OCI-LY1 (cell line): Measurements from ENCODE around the gene DEFB108B.
"Not testable (repeated sequence)": the region's sequence is repeated elsewhere in the genome, so short reads cannot be mapped to it uniquely, and the experiment has no call there.

Experiments used
- H2AFZ ChIP-seq: fragments of 200-600 bp; sonication (generic), shearing (Covaris generic); 2 replicates; pipeline ENCODE4 v1.6.0; 2014; ENCODE audit warnings: antibody characterized with exemption, mild to moderate bottlenecking, low read length
- H3F3A ChIP-seq: fragments of 200-600 bp; sonication (generic), shearing (Covaris generic); 2 replicates; pipeline ENCODE4 v1.6.0; 2014; ENCODE audit warnings: mild to moderate bottlenecking, antibody characterized with exemption, low read length, moderate library complexity; ENCODE audit not compliant: insufficient read depth
- H3K27ac ChIP-seq: fragments of 200-600 bp; sonication (generic); 2 replicates; pipeline ENCODE4 v1.5.1; 2014; ENCODE audit warnings: low read length, mixed run types, mild to moderate bottlenecking, low read depth; ENCODE audit not compliant: poor library complexity, severe bottlenecking
- H3K27me3 ChIP-seq: fragments of 200-600 bp; sonication (generic); 2 replicates; pipeline ENCODE4 v1.6.0; 2014; ENCODE audit warnings: antibody characterized with exemption, mild to moderate bottlenecking, low read length, moderate library complexity; ENCODE audit not compliant: insufficient read depth
- H3K36me3 ChIP-seq: fragments of 200-600 bp; sonication (generic); 2 replicates; pipeline ENCODE4 v1.6.1; 2014; ENCODE audit warnings: mild to moderate bottlenecking, antibody characterized with exemption, low read length, moderate library complexity, mixed read lengths; ENCODE audit not compliant: insufficient read depth
- H3K4me1 ChIP-seq: fragments of 200-600 bp; sonication (generic); 2 replicates; pipeline ENCODE4 v1.5.1; 2014; ENCODE audit warnings: mild to moderate bottlenecking, low read length, moderate library complexity; ENCODE audit not compliant: insufficient read depth, severe bottlenecking
- H3K4me2 ChIP-seq: fragments of 200-600 bp; sonication (generic), shearing (Covaris generic); 2 replicates; pipeline ENCODE4 v1.6.1; 2014; ENCODE audit warnings: low read length
- H3K4me3 ChIP-seq: fragments of 200-600 bp; sonication (generic); 2 replicates; pipeline ENCODE4 v1.5.1; 2014; ENCODE audit warnings: low read length, low read depth, mild to moderate bottlenecking, mixed read lengths; ENCODE audit not compliant: poor library complexity, severe bottlenecking
- H3K79me2 ChIP-seq: fragments of 200-600 bp; shearing (Covaris generic); 2 replicates; pipeline ENCODE4 v1.6.1; 2016; ENCODE audit warnings: mixed run types, low read length, mixed read lengths; ENCODE audit not compliant: insufficient read depth
- H3K9ac ChIP-seq: fragments of 200-600 bp; sonication (generic), shearing (Covaris generic); 2 replicates; pipeline ENCODE4 v1.6.1; 2014; ENCODE audit warnings: mild to moderate bottlenecking, low read length, mixed read lengths
- H3K9me2 ChIP-seq: fragments of 200-600 bp; sonication (generic), shearing (Covaris generic); 2 replicates; pipeline ENCODE4 v1.6.1; 2014; ENCODE audit warnings: low read depth, mild to moderate bottlenecking, low read length, mixed read lengths
- H3K9me3 ChIP-seq: fragments of 200-600 bp; shearing (Covaris generic); 2 replicates; pipeline ENCODE4 v1.6.1; 2014; ENCODE audit warnings: low read length, mixed read lengths
- H4K20me1 ChIP-seq: fragments of 200-600 bp; sonication (generic), shearing (Covaris generic); 2 replicates; pipeline ENCODE4 v1.6.0; 2016; ENCODE audit warnings: mild to moderate bottlenecking, low read length; ENCODE audit not compliant: insufficient read depth
- EZH2 ChIP-seq: fragments of 200-600 bp; sonication (generic), shearing (Covaris generic); IDR thresholded peaks from 2 replicates; pipeline ENCODE4 v1.8.0; 2017; ENCODE audit warnings: borderline replicate concordance, mixed run types, mild to moderate bottlenecking, antibody characterized with exemption, low read length, moderate library complexity, mixed read lengths
- TF ChIP-seq, protein P1 (sequence below): fragments of 200-600 bp; sonication (generic), shearing (Covaris generic); IDR thresholded peaks from 2 replicates; pipeline ENCODE4 v1.5.1; 2017; ENCODE audit warnings: mild to moderate bottlenecking, antibody characterized with exemption, low read length, moderate library complexity, mixed read lengths

DEFB108B gene

DNA sequence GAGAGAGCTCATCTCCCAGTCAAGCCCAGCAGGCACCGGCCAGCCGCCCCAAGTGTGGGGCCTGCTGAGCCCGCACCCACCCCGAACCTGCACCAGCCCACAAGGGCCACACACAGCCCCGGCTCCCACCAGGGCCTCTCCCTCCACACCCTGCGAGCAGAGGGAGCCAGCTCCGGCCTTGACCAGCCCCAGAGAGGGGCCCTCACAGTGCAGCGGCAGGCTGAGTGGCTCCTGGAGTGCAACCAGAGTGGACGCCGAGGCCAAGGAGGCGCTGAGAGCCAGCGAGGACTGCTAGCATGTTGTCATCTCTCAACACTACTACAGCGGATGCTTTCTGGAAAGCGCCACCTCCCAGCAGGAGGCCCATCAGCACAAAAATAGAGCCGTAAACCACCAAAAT, 10.9 kb downstream of the DEFB108B start:
- Histone ChIP-seq H3K9ac (no peak overlapping the region), H3K9me2 (no peaks in the 10 kb centered on the region), H3K27ac (no peak overlapping the region), H2AFZ (no peak overlapping the region), H4K20me1 (no peaks in the 10 kb centered on the region), H3F3A (no peaks in the 10 kb centered on the region), H3K4me1 (no peaks in the 10 kb centered on the region), H3K27me3 (no peaks in the 10 kb centered on the region), H3K4me2 (no peak overlapping the region), H3K9me3 (no peaks in the 10 kb centered on the region), H3K36me3 (no peaks in the 10 kb centered on the region; the same call in 1 of the 2 replicates), H3K4me3 (no peak overlapping the region), H3K79me2 (no peaks in the 10 kb centered on the region)
- no peak for TF ChIP-seq EZH2
- TF ChIP-seq, protein P1, sequence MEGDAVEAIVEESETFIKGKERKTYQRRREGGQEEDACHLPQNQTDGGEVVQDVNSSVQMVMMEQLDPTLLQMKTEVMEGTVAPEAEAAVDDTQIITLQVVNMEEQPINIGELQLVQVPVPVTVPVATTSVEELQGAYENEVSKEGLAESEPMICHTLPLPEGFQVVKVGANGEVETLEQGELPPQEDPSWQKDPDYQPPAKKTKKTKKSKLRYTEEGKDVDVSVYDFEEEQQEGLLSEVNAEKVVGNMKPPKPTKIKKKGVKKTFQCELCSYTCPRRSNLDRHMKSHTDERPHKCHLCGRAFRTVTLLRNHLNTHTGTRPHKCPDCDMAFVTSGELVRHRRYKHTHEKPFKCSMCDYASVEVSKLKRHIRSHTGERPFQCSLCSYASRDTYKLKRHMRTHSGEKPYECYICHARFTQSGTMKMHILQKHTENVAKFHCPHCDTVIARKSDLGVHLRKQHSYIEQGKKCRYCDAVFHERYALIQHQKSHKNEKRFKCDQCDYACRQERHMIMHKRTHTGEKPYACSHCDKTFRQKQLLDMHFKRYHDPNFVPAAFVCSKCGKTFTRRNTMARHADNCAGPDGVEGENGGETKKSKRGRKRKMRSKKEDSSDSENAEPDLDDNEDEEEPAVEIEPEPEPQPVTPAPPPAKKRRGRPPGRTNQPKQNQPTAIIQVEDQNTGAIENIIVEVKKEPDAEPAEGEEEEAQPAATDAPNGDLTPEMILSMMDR, result no peak

DNA sequence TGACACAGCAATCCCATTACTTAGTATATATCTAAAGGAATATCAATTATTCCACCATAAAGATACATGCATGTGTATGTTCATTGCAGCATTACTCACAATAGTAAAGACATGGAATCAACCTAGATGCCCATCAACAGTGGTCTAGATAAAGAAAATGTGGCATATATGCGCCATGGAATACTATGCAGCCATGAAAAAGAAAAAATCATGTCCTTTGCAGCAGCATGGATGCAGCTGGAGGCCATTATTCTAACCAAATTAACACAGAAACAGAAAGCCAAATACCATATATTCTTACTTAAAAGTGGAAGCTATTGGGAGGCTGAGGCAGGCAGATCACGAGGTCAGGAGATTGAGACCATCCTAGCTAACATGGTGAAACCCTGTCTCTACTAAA, 20.9 kb downstream of the DEFB108B start:
- H3K4me1 ChIP-seq, H2AFZ ChIP-seq, H3K27me3 ChIP-seq, H3K4me3 ChIP-seq, H3K9me3 ChIP-seq, H3K9me2 ChIP-seq, H3K4me2 ChIP-seq, H3K27ac ChIP-seq, H3K9ac ChIP-seq, H4K20me1 ChIP-seq, H3K79me2 ChIP-seq, H3K36me3 ChIP-seq, H3F3A ChIP-seq: not testable (repeated sequence)

DNA sequence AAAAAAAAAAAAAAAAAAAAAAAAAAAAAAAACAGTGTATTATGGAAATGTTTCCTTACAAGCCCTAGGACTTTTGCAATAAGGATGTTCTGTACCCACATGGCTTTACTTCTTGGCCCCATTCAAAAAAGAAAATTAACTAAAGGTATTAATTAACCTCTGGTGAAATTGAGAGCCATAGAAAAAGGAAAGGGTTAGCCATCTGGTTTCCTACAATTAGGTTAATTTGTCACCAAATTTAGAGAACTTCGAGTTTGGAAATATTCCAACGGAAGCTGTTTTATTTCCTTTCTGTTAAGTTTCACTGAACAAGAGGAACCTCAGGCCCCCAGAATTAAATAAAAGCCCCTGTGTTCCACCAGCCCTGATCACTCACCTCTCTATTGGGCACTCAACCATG, 22.9 kb downstream of the DEFB108B start:
- not testable (repeated sequence) for H3K9ac ChIP-seq, H3F3A ChIP-seq, H3K27me3 ChIP-seq, H2AFZ ChIP-seq, H3K9me2 ChIP-seq, H3K27ac ChIP-seq, H3K4me1 ChIP-seq, H3K4me3 ChIP-seq, H3K79me2 ChIP-seq, H3K9me3 ChIP-seq, H3K36me3 ChIP-seq, H3K4me2 ChIP-seq, H4K20me1 ChIP-seq

DNA sequence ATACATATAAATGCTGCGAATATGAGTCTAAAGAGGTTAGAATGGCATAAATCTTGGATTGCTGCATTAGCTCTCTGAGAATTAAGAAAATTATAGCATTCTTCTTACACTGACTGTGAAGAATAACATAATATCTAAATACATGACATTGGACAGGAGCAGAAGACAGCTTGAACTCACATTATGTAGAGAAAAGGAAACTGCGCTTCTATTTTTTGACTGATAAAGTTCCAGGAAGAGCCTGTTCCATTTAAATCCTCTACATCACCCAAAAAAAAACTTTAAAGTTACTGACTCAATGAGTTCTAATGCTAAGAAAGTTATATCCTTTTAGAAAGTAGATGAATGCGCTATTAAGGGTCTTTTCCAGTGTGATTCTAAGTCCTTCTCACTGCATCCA, 27.8 kb downstream of the DEFB108B start:
- not testable (repeated sequence) for H2AFZ ChIP-seq, H3K79me2 ChIP-seq, H3F3A ChIP-seq, H3K27ac ChIP-seq, H4K20me1 ChIP-seq, H3K27me3 ChIP-seq, H3K4me3 ChIP-seq, H3K9me3 ChIP-seq, H3K36me3 ChIP-seq, H3K9ac ChIP-seq, H3K9me2 ChIP-seq, H3K4me2 ChIP-seq
- peaks cover 10% of the 10 kb centered on the region for H3K4me1 ChIP-seq

DNA sequence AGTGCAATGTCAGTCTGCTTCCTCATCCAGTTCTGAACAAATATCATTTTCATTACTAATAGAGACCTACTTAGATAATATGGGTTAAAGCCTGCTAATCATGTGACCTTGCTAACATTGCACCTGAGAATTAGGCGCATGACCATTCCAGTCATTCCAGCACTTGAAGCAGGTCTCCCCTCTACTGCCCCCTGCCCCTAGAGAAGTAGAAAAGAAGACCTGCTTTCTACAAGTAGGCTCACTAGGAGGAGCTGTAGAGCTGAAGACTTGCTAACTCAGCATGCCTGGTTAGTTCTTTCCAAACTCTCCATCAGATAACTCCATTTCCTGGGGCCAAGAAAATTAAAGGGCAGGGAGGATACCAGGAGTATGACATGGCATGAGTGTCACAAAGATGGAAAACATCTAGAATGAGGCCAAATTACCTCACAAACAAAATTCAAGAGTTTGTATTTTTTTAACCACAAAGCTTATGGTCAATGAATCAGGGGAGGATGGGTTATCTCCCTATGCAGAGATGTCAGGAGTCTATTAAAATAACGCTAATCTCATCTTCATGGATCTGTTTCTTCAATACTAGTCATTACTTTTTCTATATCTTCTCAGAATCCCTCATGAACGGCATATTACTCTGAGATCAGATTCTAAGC, 31.1 kb downstream of the DEFB108B start:
- H2AFZ ChIP-seq, H3K9ac ChIP-seq, H3K27ac ChIP-seq, H3K9me3 ChIP-seq, H3K79me2 ChIP-seq, H4K20me1 ChIP-seq, H3K36me3 ChIP-seq, H3K27me3 ChIP-seq, H3K4me3 ChIP-seq, H3K9me2 ChIP-seq, H3K4me2 ChIP-seq, H3F3A ChIP-seq: not testable (repeated sequence)
- TF ChIP-seq, protein P1, result peak; percentile 56
- peaks cover 10% of the 10 kb centered on the region for H3K4me1 ChIP-seq

DNA sequence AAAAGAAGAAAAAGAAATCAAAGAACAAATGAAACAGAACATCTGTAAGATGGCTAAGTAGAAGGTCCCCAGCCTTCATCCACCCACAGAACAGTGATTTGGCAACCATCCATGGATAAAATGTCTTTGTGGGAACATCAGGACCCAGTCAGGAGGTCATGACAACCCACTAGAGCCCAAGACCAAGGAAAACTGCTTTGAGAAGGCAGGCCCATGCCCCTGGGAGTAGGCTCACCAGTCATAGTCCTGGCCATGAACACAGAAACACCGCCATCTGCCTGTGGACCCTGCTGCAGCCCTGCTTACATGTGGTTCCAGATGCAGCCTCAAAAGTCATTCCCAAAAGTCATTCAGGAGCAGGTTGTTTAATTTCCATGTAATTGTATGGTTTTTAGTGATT, 34.2 kb downstream of the DEFB108B start:
- not testable (repeated sequence) for H2AFZ ChIP-seq, H4K20me1 ChIP-seq, H3K9me3 ChIP-seq, H3K9ac ChIP-seq, H3K9me2 ChIP-seq, H3K27me3 ChIP-seq, H3K4me3 ChIP-seq, H3K36me3 ChIP-seq, H3F3A ChIP-seq, H3K79me2 ChIP-seq, H3K4me2 ChIP-seq, H3K27ac ChIP-seq
- H3K4me1 ChIP-seq, result peaks cover 27% of the 10 kb centered on the region
